Lung (tissue), 12 donors: ENCODE results near the gene MIGA2. TPM values are rescaled to one million over a fixed set of nuclear protein-coding genes. Genes with fewer than 3 reads are reported as not detected.

Experiments
- ATAC-seq: fragments of 200-7000 bp; cut with Tn5 transposase; one replicate; pipeline ENCODE4 v1.9.1; 2020; ENCODE audit warnings: moderate number of reproducible peaks; ENCODE audit not compliant: insufficient read depth, low FRiP score
- DNase-seq, 3 donors: peaks; one replicate each; pipeline ENCODE4 v3.0.0-alpha.2; 2013 to 2017
- H3K27ac ChIP-seq, 2 donors: one replicate each; pipeline ENCODE4 v1.5.1; 2013; ENCODE audit warnings: mild to moderate bottlenecking in 2 of 2, moderate library complexity in 2 of 2, control low read depth in 1 of 2, inconsistent platforms in 1 of 2, low read depth in 1 of 2, low read length in 1 of 2
- H3K27me3 ChIP-seq, 3 donors: one replicate each; pipeline ENCODE4 v1.5.1; 2013; ENCODE audit warnings: low read length in 2 of 3; ENCODE audit not compliant: control insufficient read depth in 3 of 3, insufficient read depth in 3 of 3
- H3K36me3 ChIP-seq, 4 donors: one replicate each; pipeline ENCODE4 v1.5.1; 2013; ENCODE audit warnings: low read length in 4 of 4, mild to moderate bottlenecking in 1 of 4, moderate library complexity in 1 of 4; ENCODE audit not compliant: control insufficient read depth in 4 of 4, insufficient read depth in 4 of 4
- H3K4me1 ChIP-seq, 5 donors: one replicate each; pipeline ENCODE4 v1.5.1; 2013; ENCODE audit warnings: low read length in 5 of 5, mild to moderate bottlenecking in 2 of 5, moderate library complexity in 1 of 5; ENCODE audit not compliant: control insufficient read depth in 5 of 5, insufficient read depth in 5 of 5
- H3K4me3 ChIP-seq: one replicate; pipeline ENCODE4 v1.5.1; 2013; ENCODE audit warnings: mild to moderate bottlenecking, control low read depth, moderate library complexity
- H3K9ac ChIP-seq, 2 donors: one replicate each; pipeline ENCODE4 v1.5.1; 2013; ENCODE audit warnings: low read length in 2 of 2, control low read depth in 1 of 2; ENCODE audit not compliant: insufficient read depth in 1 of 2
- H3K9me3 ChIP-seq, 4 donors: one replicate each; pipeline ENCODE4 v1.5.1; 2013; ENCODE audit warnings: low read length in 3 of 4, mild to moderate bottlenecking in 1 of 4, moderate library complexity in 1 of 4; ENCODE audit not compliant: control insufficient read depth in 4 of 4, insufficient read depth in 3 of 4
- CTCF ChIP-seq: IDR thresholded peaks from 2 replicates; pipeline ENCODE4 v1.5.1; 2012; ENCODE audit warnings: mild to moderate bottlenecking; ENCODE audit errors: control extremely low read depth, extremely low read depth
- WGBS, 2 donors: extraction: QIAGEN DNeasy Blood & Tissue Kit; methylation state at CpG; one replicate each; pipeline ENCODE4 v1.1.7; 2013; 5-methylcytosine and 5-hydroxymethylcytosine counted together
- polyA plus RNA-seq, 2 donors: library from polyadenylated mRNA; stranded (reverse); fragments of 200-250 nt; gene quantifications; one replicate each; pipeline ENCODE4 v1.2.1, GENCODE V29; 2013
- total RNA-seq, 2 donors: library from RNA; depleted of rRNA in 1 of 2; stranded (reverse); fragments of >200 nt in 1 of 2; gene quantifications; one replicate each; pipeline ENCODE4 v1.2.1, GENCODE V29; 2014 to 2021
- donor health status: control.
- donor health status: control.
- donor health status: Bipolar disorder and iron deficiency.
- donor health status: healthy.
- donor health status: DM: yes; HTN: yes; CAD: no.

The MIGA2 gene
- total and polyA plus RNA-seq, 4 donors, result 18.6 to 31.6 (median 21.0) TPM

- H3K36me3 ChIP-seq, result peaks cover 0 to 33% (median 2%) of the 10 kb centered on the region in 4 donors
- no peak for TF ChIP-seq CTCF
- no peak overlapping the region for H3K27ac ChIP-seq
- no peaks in the 10 kb centered on the region for H3K4me1 ChIP-seq
- DNase-seq, result peak in 1 of 3 donors; percentile 22
- no peaks in the 10 kb centered on the region for H3K27me3 ChIP-seq
- no peak for ATAC-seq
- H3K9ac ChIP-seq, result no peak overlapping the region
- H3K4me3 ChIP-seq, result no peak overlapping the region
- WGBS, 2 donors, result 64 to 65% methylated on average over 10 of the region's 10 CpGs
- no peaks in the 10 kb centered on the region for H3K9me3 ChIP-seq
Measured at GRCh38 chr9:129071526-129072126, 35.2 kb downstream of the MIGA2 start.

- H3K27ac ChIP-seq, result no peak overlapping the region
- H3K36me3 ChIP-seq, result peaks cover 0 to 32% (median 2%) of the 10 kb centered on the region in 4 donors
- WGBS, 2 donors, result 68 to 74% methylated on average over 9 of the region's 9 CpGs
- ATAC-seq, result no peak
- H3K4me1 ChIP-seq, result no peaks in the 10 kb centered on the region
- no peak overlapping the region for H3K4me3 ChIP-seq
- no peaks in the 10 kb centered on the region for H3K9me3 ChIP-seq
- H3K27me3 ChIP-seq, result no peaks in the 10 kb centered on the region
- no peak for TF ChIP-seq CTCF
- no peak overlapping the region for H3K9ac ChIP-seq
- DNase-seq, result peak in 2 of 3 donors; percentile 20 to 35
Measured at GRCh38 chr9:129072171-129072570, 35.7 kb downstream of the MIGA2 start.

GRCh38 chr9:129073404-129073803, 37.0 kb downstream of the MIGA2 start:
- H3K9me3 ChIP-seq, result no peaks in the 10 kb centered on the region
- H3K27me3 ChIP-seq, result no peaks in the 10 kb centered on the region
- TF ChIP-seq CTCF, result no peak
- peaks cover 0 to 19% (median 2%) of the 10 kb centered on the region in 4 donors for H3K36me3 ChIP-seq
- no peak for DNase-seq
- no peaks in the 10 kb centered on the region for H3K4me1 ChIP-seq
- ATAC-seq, result no peak
- no peak overlapping the region for H3K4me3 ChIP-seq
- no peak overlapping the region for H3K9ac ChIP-seq
- H3K27ac ChIP-seq, result no peak overlapping the region
- 85 to 90% methylated on average over 8 of the region's 8 CpGs for WGBS, 2 donors

GRCh38 chr9:129074106-129074505, 37.7 kb downstream of the MIGA2 start:
- WGBS, 2 donors, result 85 to 90% methylated on average over 3 of the region's 3 CpGs
- no peak for TF ChIP-seq CTCF

More at GRCh38 chr9:129074106-129074505, 37.7 kb downstream of the MIGA2 start:
- H3K36me3 ChIP-seq, result peaks cover 0 to 16% (median 2%) of the 10 kb centered on the region in 4 donors
- H3K4me3 ChIP-seq, result no peak overlapping the region
- DNase-seq (no peak), ATAC-seq (no peak)
- H3K9me3 ChIP-seq, result no peaks in the 10 kb centered on the region
- H3K9ac ChIP-seq, result no peak overlapping the region
- H3K27ac ChIP-seq, result no peak overlapping the region
- H3K27me3 ChIP-seq, result no peaks in the 10 kb centered on the region
- no peaks in the 10 kb centered on the region for H3K4me1 ChIP-seq
